Uterus (tissue), 4 donors: ENCODE measurements around the gene HNRNPUL1. TPM values are rescaled to one million over a fixed set of nuclear protein-coding genes. Genes with fewer than 3 reads are reported as not detected.

ENCODE experiments used
- DNase-seq, 2 donors: peaks; one replicate each; pipeline ENCODE4 v3.0.0-alpha.2; 2019 to 2020
- H3K27ac ChIP-seq, 2 donors: fragments of 200-600 bp; sonication (generic); 1 replicate in 1 of 2; 2 replicates in 1 of 2; pipeline ENCODE4 v1.5.1; 2016 to 2018
- H3K27me3 ChIP-seq, 2 donors: fragments of 200-600 bp; sonication (generic); one replicate each; pipeline ENCODE4 v1.5.1; 2018 to 2019; ENCODE audit warnings: control low read depth in 1 of 2
- H3K36me3 ChIP-seq, 2 donors: fragments of 200-600 bp; sonication (generic); one replicate each; pipeline ENCODE4 v1.5.1; 2019; ENCODE audit warnings: control low read depth in 1 of 2
- H3K4me1 ChIP-seq, 2 donors: fragments of 200-600 bp; sonication (generic); one replicate each; pipeline ENCODE4 v1.5.1; 2018 to 2019; ENCODE audit warnings: control low read depth in 1 of 2
- H3K4me3 ChIP-seq, 2 donors: fragments of 200-600 bp; sonication (generic); 1 replicate in 1 of 2; 2 replicates in 1 of 2; pipeline ENCODE4 v1.5.1; 2018 to 2019; ENCODE audit warnings: mild to moderate bottlenecking in 1 of 2
- H3K9me3 ChIP-seq, 2 donors: fragments of 200-600 bp; sonication (generic); one replicate each; pipeline ENCODE4 v1.5.1; 2019; ENCODE audit warnings: control low read depth in 1 of 2
- CTCF ChIP-seq, 4 experiments: fragments of 200-600 bp in 2 of 4; fragments of 450-650 bp in 2 of 4; sonication (generic) in 2 of 4; IDR thresholded peaks; one replicate each; pipeline ENCODE4 v1.5.1; 2016 to 2019; ENCODE audit warnings: antibody characterized with exemption in 4 of 4, mild to moderate bottlenecking in 2 of 4, moderate library complexity in 1 of 4
- POLR2A ChIP-seq, 2 donors: fragments of 450-650 bp; IDR thresholded peaks; one replicate each; pipeline ENCODE4 v1.6.1; 2016; ENCODE audit warnings: antibody characterized with exemption in 2 of 2, mild to moderate bottlenecking in 1 of 2, moderate library complexity in 1 of 2
- intact Hi-C: fragments of 100-400 bp; cut with DNase I; formaldehyde crosslinking; loops from one replicate; pipeline ENCODE4 v1.15.1; 2023; ENCODE audit warnings: low total_unique reads
- total RNA-seq, 4 donors: library from RNA; depleted of rRNA in 3 of 4; stranded (reverse); fragments of >200 nt in 3 of 4; gene quantifications; one replicate each; pipeline versions ENCODE4 v1.1.0 to v1.2.4, GENCODE V29; 2014 to 2023
- donor health status: DM: yes; HTN: yes; CAD: no.

HNRNPUL1 gene
- total RNA-seq, 4 donors from 2014 or later = 49.7 to 219 (median 87.4) TPM

GRCh38 chr19:41324921-41325639, 60.9 kb downstream of the HNRNPUL1 start:
- intact Hi-C loops = no loop called here
- no peaks in the 10 kb centered on the region for H3K36me3 ChIP-seq
- peak overlapping the region; percentile 10 to 25 for H3K4me3 ChIP-seq
- H3K9me3 ChIP-seq = no peaks in the 10 kb centered on the region
- no peaks in the 10 kb centered on the region for H3K27me3 ChIP-seq
- peak in 1 of 2 donors; percentile 19 for TF ChIP-seq POLR2A (IDR thresholded peaks at IDR 0.05)
- TF ChIP-seq CTCF (IDR thresholded peaks at IDR 0.05) = no peak
- DNase-seq = peak; percentile 80 to 88
- H3K27ac ChIP-seq = peak overlapping the region; percentile 96 to 99
- H3K4me1 ChIP-seq = peaks cover 10 to 46% of the 10 kb centered on the region in 2 donors

GRCh38 chr19:41325640-41325946, 61.4 kb downstream of the HNRNPUL1 start:
- Histone ChIP-seq H3K27me3 (no peaks in the 10 kb centered on the region), H3K4me3 (peak overlapping the region; percentile 10 to 25), H3K36me3 (no peaks in the 10 kb centered on the region), H3K27ac (peak overlapping the region; percentile 96 to 99), H3K4me1 (peaks cover 10 to 46% of the 10 kb centered on the region in 2 donors), H3K9me3 (no peaks in the 10 kb centered on the region)
- intact Hi-C loops = no loop called here
- DNase-seq = peak in 1 of 2 donors; percentile 37
- TF ChIP-seq CTCF (IDR thresholded peaks at IDR 0.05) (no peak), POLR2A (IDR thresholded peaks at IDR 0.05) (no peak)

GRCh38 chr19:41325947-41326706, 62.0 kb downstream of the HNRNPUL1 start:
- peak overlapping the region; percentile 96 to 99 for H3K27ac ChIP-seq
- intact Hi-C loops = no loop called here
- no peak for DNase-seq

DNA sequence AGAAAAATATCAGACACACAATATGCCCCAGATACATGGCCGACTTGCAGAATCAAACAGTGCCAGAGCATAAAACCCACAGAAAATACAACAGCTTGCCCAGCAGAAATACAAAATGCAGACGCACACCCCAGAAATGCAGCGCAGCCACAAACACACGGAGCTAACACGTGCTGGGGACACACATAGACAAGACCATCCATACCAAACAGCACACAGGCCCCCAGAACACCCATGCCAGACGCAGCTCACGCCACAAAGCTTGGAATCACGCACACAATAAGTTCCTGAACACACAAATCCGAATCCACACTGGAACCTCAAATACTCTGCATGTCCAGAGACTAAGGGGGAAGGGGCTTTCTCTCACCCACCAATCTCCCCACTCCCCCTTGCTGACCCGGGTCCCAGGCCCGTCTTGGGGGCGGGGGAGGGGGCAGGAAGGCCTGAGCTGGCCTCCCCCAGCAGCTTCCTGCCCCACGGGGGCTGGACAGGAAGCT, 63.0 kb downstream of the HNRNPUL1 start:
- no peaks in the 10 kb centered on the region for H3K27me3 ChIP-seq
- no peak for DNase-seq
- peak overlapping the region; percentile 53 to 96 for H3K27ac ChIP-seq
- no peak overlapping the region for H3K4me3 ChIP-seq
- peaks cover 6 to 44% of the 10 kb centered on the region in 2 donors for H3K4me1 ChIP-seq
- intact Hi-C loops = no loop called here
- TF ChIP-seq CTCF (IDR thresholded peaks at IDR 0.05) (no peak), POLR2A (IDR thresholded peaks at IDR 0.05) (no peak)
- H3K36me3 ChIP-seq = no peaks in the 10 kb centered on the region
- H3K9me3 ChIP-seq = no peaks in the 10 kb centered on the region

More at GRCh38 chr19:41325947-41326706, 62.0 kb downstream of the HNRNPUL1 start:
- Histone ChIP-seq H3K36me3 (no peaks in the 10 kb centered on the region), H3K9me3 (no peaks in the 10 kb centered on the region), H3K4me3 (peak overlapping the region; percentile 10 to 25), H3K4me1 (peaks cover 10 to 46% of the 10 kb centered on the region in 2 donors), H3K27me3 (no peaks in the 10 kb centered on the region)
- no peak for TF ChIP-seq CTCF (IDR thresholded peaks at IDR 0.05)
- TF ChIP-seq POLR2A (IDR thresholded peaks at IDR 0.05) = no peak
